Fibroblast of the aortic adventitia (primary cell): ENCODE measurements around the gene SORBS1. TPM values are rescaled to one million over a fixed set of nuclear protein-coding genes. Genes with fewer than 3 reads are reported as not detected.
A peak's percentile ranks its signal among the peaks of the same experiment; 100 is the strongest.

Experiments used
- DNase-seq: peaks from one replicate; pipeline ENCODE4 v3.0.0-alpha.2; 2010; ENCODE audit warnings: low read depth
- H3K4me3 ChIP-seq: 2 replicates; pipeline ENCODE4 v1.5.1; 2011; ENCODE audit warnings: low read depth, mild to moderate bottlenecking, control low read depth, low read length, moderate library complexity
- total RNA-seq: library from RNA; depleted of rRNA; stranded (reverse); fragments of >200 nt; gene quantifications from 2 replicates; pipeline ENCODE4 v1.2.3, GENCODE V29; 2012; ENCODE audit warnings: low replicate concordance
- TF ChIP-seq, protein P1 (sequence below): IDR thresholded peaks from 2 replicates; pipeline ENCODE4 v1.5.1; 2011; ENCODE audit warnings: mild to moderate bottlenecking, low read length, control low read depth, inconsistent platforms; ENCODE audit not compliant: insufficient read depth

The SORBS1 gene
- total RNA-seq, 1 donor = 0.36 TPM

DNA sequence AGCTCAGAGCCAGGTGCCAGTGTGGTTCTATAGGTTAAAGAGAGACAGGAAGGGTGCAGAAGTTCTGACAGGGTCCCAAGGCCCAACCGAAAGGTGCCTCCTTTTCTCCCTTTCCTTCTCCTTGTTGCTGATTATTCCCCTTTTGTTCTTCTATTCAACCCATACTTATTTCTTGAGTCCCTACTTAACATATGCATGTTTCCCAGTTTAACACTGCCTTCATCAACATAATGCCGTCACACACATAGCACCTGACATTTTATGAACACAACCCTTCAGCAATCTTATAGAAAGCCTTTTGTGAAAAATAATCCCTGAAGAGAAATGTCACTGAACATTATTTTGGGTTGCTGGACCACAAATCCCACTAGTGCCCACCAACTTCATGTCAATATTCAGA, 39.1 kb downstream of the SORBS1 start:
- TF ChIP-seq, protein P1, sequence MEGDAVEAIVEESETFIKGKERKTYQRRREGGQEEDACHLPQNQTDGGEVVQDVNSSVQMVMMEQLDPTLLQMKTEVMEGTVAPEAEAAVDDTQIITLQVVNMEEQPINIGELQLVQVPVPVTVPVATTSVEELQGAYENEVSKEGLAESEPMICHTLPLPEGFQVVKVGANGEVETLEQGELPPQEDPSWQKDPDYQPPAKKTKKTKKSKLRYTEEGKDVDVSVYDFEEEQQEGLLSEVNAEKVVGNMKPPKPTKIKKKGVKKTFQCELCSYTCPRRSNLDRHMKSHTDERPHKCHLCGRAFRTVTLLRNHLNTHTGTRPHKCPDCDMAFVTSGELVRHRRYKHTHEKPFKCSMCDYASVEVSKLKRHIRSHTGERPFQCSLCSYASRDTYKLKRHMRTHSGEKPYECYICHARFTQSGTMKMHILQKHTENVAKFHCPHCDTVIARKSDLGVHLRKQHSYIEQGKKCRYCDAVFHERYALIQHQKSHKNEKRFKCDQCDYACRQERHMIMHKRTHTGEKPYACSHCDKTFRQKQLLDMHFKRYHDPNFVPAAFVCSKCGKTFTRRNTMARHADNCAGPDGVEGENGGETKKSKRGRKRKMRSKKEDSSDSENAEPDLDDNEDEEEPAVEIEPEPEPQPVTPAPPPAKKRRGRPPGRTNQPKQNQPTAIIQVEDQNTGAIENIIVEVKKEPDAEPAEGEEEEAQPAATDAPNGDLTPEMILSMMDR = no peak
- H3K4me3 ChIP-seq = no peak overlapping the region
- no peak for DNase-seq

DNA sequence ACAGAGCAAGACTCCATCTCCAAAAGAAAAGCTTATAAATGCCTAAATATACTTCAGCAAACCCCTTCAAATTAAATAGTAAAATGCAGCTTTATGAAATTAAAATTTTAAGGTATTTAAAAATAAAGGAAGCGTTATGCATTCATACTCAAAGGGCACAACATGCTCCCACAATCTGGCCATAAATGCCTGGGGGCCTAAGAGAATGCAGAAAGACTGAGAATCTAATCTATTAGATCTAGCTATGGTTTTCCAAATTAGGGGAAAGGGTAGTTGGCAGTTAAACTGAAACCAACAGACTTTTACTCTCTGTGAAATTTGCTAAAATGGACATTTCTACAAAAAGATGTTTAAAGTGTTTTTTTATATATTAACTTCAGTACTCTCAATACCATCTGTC, 40.6 kb downstream of the SORBS1 start:
- H3K4me3 ChIP-seq = no peak overlapping the region
- no peak for DNase-seq
- TF ChIP-seq, protein P1 = no peak

DNA sequence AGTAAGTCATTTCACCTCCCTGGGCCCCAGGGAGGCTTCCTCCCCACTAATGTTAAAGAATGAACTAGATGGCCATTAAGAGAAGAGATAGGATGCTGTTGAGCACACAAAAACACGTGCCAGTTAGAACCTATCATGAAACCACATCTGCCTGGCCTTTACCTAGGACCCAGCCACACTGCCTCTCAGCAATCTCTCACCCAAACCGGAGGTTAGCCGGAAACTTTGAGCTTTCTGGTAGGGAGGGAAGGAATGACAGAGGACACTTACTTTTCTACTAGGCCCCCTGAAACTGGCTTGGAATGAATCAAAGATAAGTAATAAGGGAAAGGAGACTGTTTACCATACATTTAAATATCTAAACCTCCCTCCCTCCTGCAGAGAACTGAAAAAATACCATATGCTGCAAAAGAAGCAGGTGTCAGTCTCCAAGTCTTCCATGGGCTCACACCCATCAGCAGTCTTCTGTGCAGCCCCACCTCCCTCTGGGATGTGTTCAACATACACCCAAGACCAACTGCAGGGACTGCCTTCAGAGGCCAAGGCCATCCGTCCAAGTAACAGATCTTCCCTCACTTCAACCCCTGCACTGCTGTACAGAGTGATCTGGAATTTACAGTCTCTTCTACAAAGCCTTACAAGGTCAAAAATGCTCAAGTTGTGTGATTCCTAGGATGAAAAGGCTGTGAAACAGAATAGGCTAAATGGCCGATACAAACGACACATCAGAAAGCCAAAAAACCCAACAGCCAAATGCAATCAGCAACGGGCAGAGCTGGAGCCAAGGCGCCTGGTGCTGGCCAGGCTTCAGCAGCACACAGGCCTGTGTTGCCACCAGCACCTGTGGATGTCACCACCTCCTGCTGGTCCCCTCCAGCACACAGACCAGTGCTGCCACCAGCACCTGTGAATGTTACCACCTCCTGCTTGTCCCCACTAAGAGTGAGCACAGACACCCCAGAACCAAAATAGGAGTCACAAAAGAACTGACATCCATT, 42.4 kb downstream of the SORBS1 start:
- TF ChIP-seq, protein P1 = no peak
- no peak for DNase-seq
- H3K4me3 ChIP-seq = no peak overlapping the region

DNA sequence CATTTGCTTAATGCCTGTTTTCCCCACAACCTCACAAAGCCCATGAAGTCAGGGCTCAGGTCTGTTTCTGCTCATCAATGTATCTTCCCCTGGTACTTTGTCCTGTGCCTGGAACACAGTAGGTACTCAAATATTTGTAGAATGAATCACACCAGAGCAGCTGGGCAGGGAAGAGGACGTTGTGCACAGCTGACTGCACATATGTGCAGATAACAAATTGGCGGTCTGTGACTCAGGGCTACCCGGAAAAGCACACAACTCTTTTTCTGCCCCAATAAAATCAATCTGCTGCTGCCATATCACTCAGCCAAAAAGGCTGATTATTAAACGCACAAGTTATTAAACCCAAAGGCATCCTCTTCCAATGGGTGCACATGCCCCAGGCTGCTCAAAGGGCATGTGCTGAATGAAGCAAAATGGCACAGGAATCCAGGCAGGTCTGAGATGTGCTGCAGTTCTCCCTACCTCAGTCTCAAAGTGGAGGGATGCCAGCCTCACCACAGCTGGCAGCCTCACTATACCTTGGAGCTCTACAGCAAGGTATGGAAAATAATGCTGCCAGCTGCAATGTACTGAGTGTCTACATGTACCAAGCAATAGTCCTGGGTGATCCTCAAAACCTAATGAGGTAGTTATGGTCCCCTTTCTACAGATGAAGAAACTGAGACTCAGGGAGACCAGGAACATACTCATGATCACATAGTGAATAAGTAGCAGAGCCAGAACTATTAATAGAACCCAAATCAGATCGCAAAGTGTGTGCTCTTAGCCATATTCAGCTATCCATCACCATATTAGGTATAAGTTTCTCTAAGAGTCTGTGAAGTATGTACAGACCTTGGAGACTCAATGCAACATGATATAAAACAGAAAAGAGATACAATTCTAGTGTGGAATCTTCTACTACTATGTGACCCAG, 43.4 kb downstream of the SORBS1 start:
- TF ChIP-seq, protein P1 = no peak
- H3K4me3 ChIP-seq = no peak overlapping the region
- peak; percentile 32 for DNase-seq

DNA sequence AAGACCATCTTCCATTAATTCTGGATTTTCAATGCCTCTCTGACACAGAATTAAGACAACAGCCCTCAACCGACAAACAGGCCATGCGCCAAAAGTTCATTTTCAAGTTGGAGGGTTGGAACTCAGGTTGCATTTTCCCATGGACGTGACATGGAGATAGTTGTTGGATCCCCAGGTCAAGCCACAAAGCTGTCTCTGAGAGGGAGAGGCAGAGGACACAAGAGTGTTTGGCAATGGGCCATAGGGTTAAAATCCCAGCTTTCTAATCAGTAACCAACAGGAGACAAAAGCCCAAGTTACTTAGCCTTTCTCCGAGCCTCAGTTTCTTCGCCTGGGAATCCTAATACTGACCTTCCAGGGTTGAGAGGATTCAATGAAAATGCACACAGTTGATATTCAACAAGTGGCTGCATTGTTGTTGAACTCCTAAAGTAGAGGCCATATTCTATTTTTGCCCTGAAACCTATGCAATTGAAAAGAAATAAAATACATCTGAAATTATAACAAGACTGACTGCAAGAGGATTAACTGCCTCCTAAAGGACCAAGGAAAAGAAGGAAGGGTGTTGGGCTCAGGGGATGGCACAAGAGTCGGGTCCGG, 44.3 kb downstream of the SORBS1 start:
- H3K4me3 ChIP-seq = no peak overlapping the region
- DNase-seq = no peak
- TF ChIP-seq, protein P1 = no peak

DNA sequence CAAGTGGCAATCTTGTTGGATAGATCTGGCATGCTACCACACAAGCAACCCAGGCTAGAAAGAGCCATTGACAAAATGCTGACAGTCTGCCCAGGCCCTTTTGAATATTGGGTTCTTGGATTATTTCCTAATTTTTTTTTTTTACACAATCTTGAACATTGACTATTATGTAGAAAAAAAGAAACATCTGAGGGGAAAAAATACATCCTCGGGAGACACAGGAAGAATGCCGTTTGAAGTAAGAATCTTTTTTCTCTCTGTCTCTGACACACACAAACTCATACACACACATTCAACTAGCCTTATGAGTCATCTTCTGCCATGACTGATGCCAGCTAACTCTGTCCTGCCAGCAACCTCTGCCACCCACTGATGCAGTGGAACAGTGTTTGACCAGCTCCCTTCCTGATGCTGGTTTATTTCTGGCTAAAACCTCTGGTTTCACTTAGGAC, 47.2 kb downstream of the SORBS1 start:
- DNase-seq = peak; percentile 27
- H3K4me3 ChIP-seq = no peak overlapping the region
- TF ChIP-seq, protein P1 = no peak
